ENCODE data around the gene AQP11. TPM values are rescaled to one million over a fixed set of nuclear protein-coding genes. Genes with fewer than 3 reads are reported as not detected.

Gene AQP11
- total RNA-seq, 1 experiment from 2014 or later: 0.20 TPM

GRCh38 chr11:77558380-77558779 is 31.4 kb upstream of the AQP11 start:
- H3K4me3 ChIP-seq (replicated peaks in 1 of 2; ENCODE audit: low read depth in 1 of 2, low read length in 2 of 2): no peak overlapping the region
- no peak overlapping the region for H2AFZ ChIP-seq (ENCODE audit: low read depth, low read length, poor library complexity, severe bottlenecking)
- no peak for ATAC-seq
- H3K4me1 ChIP-seq (ENCODE audit: control insufficient read depth in 1 of 2, insufficient read depth in 2 of 2, low read length in 2 of 2): peaks cover 21 to 22% of the 10 kb centered on the region in 2 experiments
- H3K9ac ChIP-seq (ENCODE audit: low read length): no peak overlapping the region
- no peaks in the 10 kb centered on the region for H3K36me3 ChIP-seq (ENCODE audit: control insufficient read depth in 1 of 2, insufficient read depth in 2 of 2, low read length in 2 of 2)
- H3K9me2 ChIP-seq (ENCODE audit: insufficient read depth): no peaks in the 10 kb centered on the region
- no peak overlapping the region for H3K27ac ChIP-seq (ENCODE audit: low read depth, low read length)
- no peaks in the 10 kb centered on the region for H4K20me1 ChIP-seq (ENCODE audit: insufficient read depth)
- intact Hi-C loops (cut with micrococcal nuclease): no loop called here
- no peak for DNase-seq (ENCODE audit: low read depth, low spot score)
- no peak overlapping the region for H3K4me2 ChIP-seq (ENCODE audit: low read length)
- RAD21 ChIA-PET (ENCODE audit: low non-redundant PET in 1 of 2, low total read pairs in 2 of 2, uncharacterized antibody in 2 of 2, unreplicated experiment in 2 of 2): no interaction called here
- TF ChIP-seq JUND (IDR thresholded peaks at IDR 0.05) (no peak), ZNF274 (IDR thresholded peaks at IDR 0.05; ENCODE audit: low read depth, low read length) (no peak), TCF7L2 (IDR thresholded peaks at IDR 0.05; ENCODE audit: borderline replicate concordance, extremely low read depth, insufficient read depth, insufficient read length) (no peak), CBX3 (IDR thresholded peaks at IDR 0.05; ENCODE audit: low read depth) (no peak), SIN3A (IDR thresholded peaks at IDR 0.05; ENCODE audit: low read depth) (no peak), ELF1 (IDR thresholded peaks at IDR 0.05; ENCODE audit: borderline replicate concordance, low read depth) (no peak)
- POLR2A ChIA-PET: no interaction called here
- CTCF ChIA-PET: no interaction called here
- no TSS peak for BruUV-seq (replicated peaks)
- H3K9me3 ChIP-seq (ENCODE audit: control insufficient read depth in 1 of 2, insufficient read depth in 1 of 2, low read depth in 1 of 2, low read length in 2 of 2): peaks cover 0 to 5% of the 10 kb centered on the region in 2 experiments; a peak in 2 of 4 replicates
- no peaks in the 10 kb centered on the region for H3K79me2 ChIP-seq (ENCODE audit: insufficient read depth, low read length)
- no peaks in the 10 kb centered on the region for H3K27me3 ChIP-seq (ENCODE audit: insufficient read depth, low read length)

GRCh38 chr11:77559686-77560401 is 29.9 kb upstream of the AQP11 start:
- Histone ChIP-seq H3K27me3 (ENCODE audit: insufficient read depth, low read length) (no peaks in the 10 kb centered on the region), H3K4me1 (ENCODE audit: control insufficient read depth in 1 of 2, insufficient read depth in 2 of 2, low read length in 2 of 2) (peaks cover 21 to 22% of the 10 kb centered on the region in 2 experiments), H3K4me2 (ENCODE audit: low read length) (peak overlapping the region; percentile 50), H3K4me3 (replicated peaks in 1 of 2; ENCODE audit: low read depth in 1 of 2, low read length in 2 of 2) (no peak overlapping the region; a peak in 1 of 4 replicates), H3K9ac (ENCODE audit: low read length) (no peak overlapping the region), H3K27ac (ENCODE audit: low read depth, low read length) (peak overlapping the region; percentile 64; the same call in 1 of the 2 replicates), H3K79me2 (ENCODE audit: insufficient read depth, low read length) (no peaks in the 10 kb centered on the region), H2AFZ (ENCODE audit: low read depth, low read length, poor library complexity, severe bottlenecking) (no peak overlapping the region), H3K9me3 (ENCODE audit: control insufficient read depth in 1 of 2, insufficient read depth in 1 of 2, low read depth in 1 of 2, low read length in 2 of 2) (peaks cover 0 to 9% of the 10 kb centered on the region in 2 experiments; a peak in 1 of 4 replicates), H3K36me3 (ENCODE audit: control insufficient read depth in 1 of 2, insufficient read depth in 2 of 2, low read length in 2 of 2) (no peaks in the 10 kb centered on the region), H4K20me1 (ENCODE audit: insufficient read depth) (no peaks in the 10 kb centered on the region), H3K9me2 (ENCODE audit: insufficient read depth) (no peaks in the 10 kb centered on the region)
- ChIA-PET CTCF (interaction anchor here (1.7 kb wide), 1 partner anchor 11 kb away, joined by 3 read pairs; no protein-coding TSS in a partner anchor), POLR2A (no interaction called here), RAD21 (ENCODE audit: low non-redundant PET in 1 of 2, low total read pairs in 2 of 2, uncharacterized antibody in 2 of 2, unreplicated experiment in 2 of 2) (no interaction called here)
- ATAC-seq: peak; percentile 62
- TF ChIP-seq FOSL1 (IDR thresholded peaks at IDR 0.05; ENCODE audit: low read depth) (peak; percentile 44), MAX (IDR thresholded peaks at IDR 0.05) (peak; percentile 90), ATF3 (IDR thresholded peaks at IDR 0.05) (no peak), SP1 (IDR thresholded peaks at IDR 0.05; ENCODE audit: low read depth) (peak; percentile 38; the same call in 1 of the 2 replicates), JUND (IDR thresholded peaks at IDR 0.05) (peak; percentile 61; the same call in 1 of the 2 replicates), SRF (IDR thresholded peaks at IDR 0.05; ENCODE audit: low read depth) (0 out of 2 replicates have a peak, but pooled peaks have one; percentile 24), ZFX (IDR thresholded peaks at IDR 0.05) (no peak), CBX3 (IDR thresholded peaks at IDR 0.05; ENCODE audit: low read depth) (peak; percentile 27; the same call in 1 of the 2 replicates), SIN3A (IDR thresholded peaks at IDR 0.05; ENCODE audit: low read depth) (peak; percentile 37; the same call in 1 of the 2 replicates)
- DNase-seq (ENCODE audit: low read depth, low spot score): peak; percentile 32
- BruUV-seq (replicated peaks): no TSS peak
- intact Hi-C loops (cut with micrococcal nuclease): no loop called here
